Lung (tissue), 12 donors: ENCODE data around the gene SLC13A5. TPM values are rescaled to one million over a fixed set of nuclear protein-coding genes. Genes with fewer than 3 reads are reported as not detected.

Experiments used
- ATAC-seq: fragments of 200-7000 bp; cut with Tn5 transposase; one replicate; pipeline ENCODE4 v1.9.1; 2020; ENCODE audit warnings: moderate number of reproducible peaks; ENCODE audit not compliant: insufficient read depth, low FRiP score
- DNase-seq, 3 donors: peaks; one replicate each; pipeline ENCODE4 v3.0.0-alpha.2; 2013 to 2017
- H3K27ac ChIP-seq, 2 donors: one replicate each; pipeline ENCODE4 v1.5.1; 2013; ENCODE audit warnings: mild to moderate bottlenecking in 2 of 2, moderate library complexity in 2 of 2, control low read depth in 1 of 2, inconsistent platforms in 1 of 2, low read depth in 1 of 2, low read length in 1 of 2
- H3K27me3 ChIP-seq, 3 donors: one replicate each; pipeline ENCODE4 v1.5.1; 2013; ENCODE audit warnings: low read length in 2 of 3; ENCODE audit not compliant: control insufficient read depth in 3 of 3, insufficient read depth in 3 of 3
- H3K36me3 ChIP-seq, 4 donors: one replicate each; pipeline ENCODE4 v1.5.1; 2013; ENCODE audit warnings: low read length in 4 of 4, mild to moderate bottlenecking in 1 of 4, moderate library complexity in 1 of 4; ENCODE audit not compliant: control insufficient read depth in 4 of 4, insufficient read depth in 4 of 4
- H3K4me1 ChIP-seq, 5 donors: one replicate each; pipeline ENCODE4 v1.5.1; 2013; ENCODE audit warnings: low read length in 5 of 5, mild to moderate bottlenecking in 2 of 5, moderate library complexity in 1 of 5; ENCODE audit not compliant: control insufficient read depth in 5 of 5, insufficient read depth in 5 of 5
- H3K4me3 ChIP-seq: one replicate; pipeline ENCODE4 v1.5.1; 2013; ENCODE audit warnings: mild to moderate bottlenecking, control low read depth, moderate library complexity
- H3K9ac ChIP-seq, 2 donors: one replicate each; pipeline ENCODE4 v1.5.1; 2013; ENCODE audit warnings: low read length in 2 of 2, control low read depth in 1 of 2; ENCODE audit not compliant: insufficient read depth in 1 of 2
- H3K9me3 ChIP-seq, 4 donors: one replicate each; pipeline ENCODE4 v1.5.1; 2013; ENCODE audit warnings: low read length in 3 of 4, mild to moderate bottlenecking in 1 of 4, moderate library complexity in 1 of 4; ENCODE audit not compliant: control insufficient read depth in 4 of 4, insufficient read depth in 3 of 4
- WGBS, 2 donors: extraction: QIAGEN DNeasy Blood & Tissue Kit; methylation state at CpG; one replicate each; pipeline ENCODE4 v1.1.7; 2013; 5-methylcytosine and 5-hydroxymethylcytosine counted together
- polyA plus RNA-seq, 2 donors: library from polyadenylated mRNA; stranded (reverse); fragments of 200-250 nt; gene quantifications; one replicate each; pipeline ENCODE4 v1.2.1, GENCODE V29; 2013
- total RNA-seq, 2 donors: library from RNA; depleted of rRNA in 1 of 2; stranded (reverse); fragments of >200 nt in 1 of 2; gene quantifications; one replicate each; pipeline ENCODE4 v1.2.1, GENCODE V29; 2014 to 2021
- TF ChIP-seq, protein P1 (sequence below): IDR thresholded peaks from 2 replicates; pipeline ENCODE4 v1.5.1; 2012; ENCODE audit warnings: mild to moderate bottlenecking; ENCODE audit errors: control extremely low read depth, extremely low read depth
- donor health status: control.
- donor health status: control.
- donor health status: Bipolar disorder and iron deficiency.
- donor health status: healthy.
- donor health status: DM: yes; HTN: yes; CAD: no.

The SLC13A5 gene
- total and polyA plus RNA-seq, 4 donors: 0.18 TPM; not detected in 3

- WGBS, 2 donors: 84 to 86% methylated on average over 11 of the region's 11 CpGs
- Histone ChIP-seq H3K4me3 (no peak overlapping the region), H3K27ac (no peak overlapping the region), H3K27me3 (peaks cover 0 to 3% (median 0%) of the 10 kb centered on the region in 3 donors), H3K9me3 (no peaks in the 10 kb centered on the region), H3K4me1 (no peaks in the 10 kb centered on the region), H3K9ac (no peak overlapping the region), H3K36me3 (no peaks in the 10 kb centered on the region)
- ATAC-seq: no peak
- DNase-seq: no peak
- TF ChIP-seq, protein P1, sequence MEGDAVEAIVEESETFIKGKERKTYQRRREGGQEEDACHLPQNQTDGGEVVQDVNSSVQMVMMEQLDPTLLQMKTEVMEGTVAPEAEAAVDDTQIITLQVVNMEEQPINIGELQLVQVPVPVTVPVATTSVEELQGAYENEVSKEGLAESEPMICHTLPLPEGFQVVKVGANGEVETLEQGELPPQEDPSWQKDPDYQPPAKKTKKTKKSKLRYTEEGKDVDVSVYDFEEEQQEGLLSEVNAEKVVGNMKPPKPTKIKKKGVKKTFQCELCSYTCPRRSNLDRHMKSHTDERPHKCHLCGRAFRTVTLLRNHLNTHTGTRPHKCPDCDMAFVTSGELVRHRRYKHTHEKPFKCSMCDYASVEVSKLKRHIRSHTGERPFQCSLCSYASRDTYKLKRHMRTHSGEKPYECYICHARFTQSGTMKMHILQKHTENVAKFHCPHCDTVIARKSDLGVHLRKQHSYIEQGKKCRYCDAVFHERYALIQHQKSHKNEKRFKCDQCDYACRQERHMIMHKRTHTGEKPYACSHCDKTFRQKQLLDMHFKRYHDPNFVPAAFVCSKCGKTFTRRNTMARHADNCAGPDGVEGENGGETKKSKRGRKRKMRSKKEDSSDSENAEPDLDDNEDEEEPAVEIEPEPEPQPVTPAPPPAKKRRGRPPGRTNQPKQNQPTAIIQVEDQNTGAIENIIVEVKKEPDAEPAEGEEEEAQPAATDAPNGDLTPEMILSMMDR: no peak
Measured at GRCh38 chr17:6690641-6691040, 22.5 kb downstream of the SLC13A5 start.

GRCh38 chr17:6688944-6689343 lies 24.2 kb downstream of the SLC13A5 start:
- no peak for DNase-seq
- no peak overlapping the region for H3K9ac ChIP-seq

DNA sequence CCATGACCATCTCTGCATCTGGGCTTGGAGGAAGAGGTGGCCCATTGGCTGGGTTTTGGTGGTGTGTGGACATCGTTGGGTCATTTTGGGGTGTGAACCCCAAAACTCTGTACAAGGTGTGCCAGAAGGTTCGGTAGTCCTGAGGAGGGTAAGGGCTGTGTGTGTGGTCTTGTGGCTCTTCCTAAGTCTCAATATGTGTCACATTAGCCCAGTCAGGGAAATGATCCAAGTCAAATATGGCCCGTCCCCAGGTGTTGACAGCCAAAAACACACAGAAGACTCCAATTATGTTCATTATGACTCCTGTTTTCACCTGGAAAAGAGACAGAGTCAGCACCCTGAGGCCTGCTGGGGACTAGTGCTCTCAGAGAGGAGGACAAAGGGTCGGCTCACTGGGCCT lies 27.1 kb downstream of the SLC13A5 start:
- DNase-seq (no peak), ATAC-seq (no peak)
- Histone ChIP-seq H3K4me3 (no peak overlapping the region), H3K9me3 (no peaks in the 10 kb centered on the region), H3K27ac (no peak overlapping the region), H3K9ac (no peak overlapping the region), H3K36me3 (no peaks in the 10 kb centered on the region), H3K4me1 (no peaks in the 10 kb centered on the region), H3K27me3 (peaks cover 0 to 3% (median 0%) of the 10 kb centered on the region in 3 donors)
- 89 to 93% methylated on average over 4 of the region's 4 CpGs for WGBS, 2 donors
- TF ChIP-seq, protein P1: no peak

More at GRCh38 chr17:6688944-6689343, 24.2 kb downstream of the SLC13A5 start:
- no peaks in the 10 kb centered on the region for H3K4me1 ChIP-seq
- H3K36me3 ChIP-seq: no peaks in the 10 kb centered on the region
- H3K27me3 ChIP-seq: peaks cover 0 to 3% (median 0%) of the 10 kb centered on the region in 3 donors
- H3K4me3 ChIP-seq: no peak overlapping the region
- TF ChIP-seq, protein P1: no peak
- ATAC-seq: no peak
- no peak overlapping the region for H3K27ac ChIP-seq
- WGBS, 2 donors: 84 to 88% methylated on average over 9 of the region's 9 CpGs
- H3K9me3 ChIP-seq: no peaks in the 10 kb centered on the region
